ENCODE data around the gene POLE.

The POLE gene

DNA sequence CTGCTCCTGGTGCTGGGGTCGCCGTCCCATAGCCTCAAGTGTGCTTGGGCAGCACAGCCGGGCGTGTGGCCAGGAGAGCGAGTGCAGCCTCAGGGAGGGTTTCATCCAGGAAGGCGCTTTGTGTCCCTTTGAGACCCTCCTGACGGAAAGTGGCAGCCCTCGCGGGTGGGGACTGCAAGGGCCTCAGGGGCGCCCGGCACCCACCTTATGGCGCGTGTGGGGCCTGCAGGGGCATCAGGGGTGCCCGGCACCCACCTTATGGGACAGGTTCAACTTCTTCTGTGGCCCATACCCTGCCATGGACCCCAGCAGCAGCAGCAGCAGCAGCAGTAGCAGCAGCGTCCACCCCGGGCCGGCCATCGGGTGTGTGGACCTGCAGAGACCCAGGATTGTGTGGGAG is 81.2 kb downstream of the POLE start:
- no peak for TF ChIP-seq EZH2phosphoT487 (IDR thresholded peaks at IDR 0.05; ENCODE audit: borderline replicate concordance, low read length)
- TF ChIP-seq, protein P1, sequence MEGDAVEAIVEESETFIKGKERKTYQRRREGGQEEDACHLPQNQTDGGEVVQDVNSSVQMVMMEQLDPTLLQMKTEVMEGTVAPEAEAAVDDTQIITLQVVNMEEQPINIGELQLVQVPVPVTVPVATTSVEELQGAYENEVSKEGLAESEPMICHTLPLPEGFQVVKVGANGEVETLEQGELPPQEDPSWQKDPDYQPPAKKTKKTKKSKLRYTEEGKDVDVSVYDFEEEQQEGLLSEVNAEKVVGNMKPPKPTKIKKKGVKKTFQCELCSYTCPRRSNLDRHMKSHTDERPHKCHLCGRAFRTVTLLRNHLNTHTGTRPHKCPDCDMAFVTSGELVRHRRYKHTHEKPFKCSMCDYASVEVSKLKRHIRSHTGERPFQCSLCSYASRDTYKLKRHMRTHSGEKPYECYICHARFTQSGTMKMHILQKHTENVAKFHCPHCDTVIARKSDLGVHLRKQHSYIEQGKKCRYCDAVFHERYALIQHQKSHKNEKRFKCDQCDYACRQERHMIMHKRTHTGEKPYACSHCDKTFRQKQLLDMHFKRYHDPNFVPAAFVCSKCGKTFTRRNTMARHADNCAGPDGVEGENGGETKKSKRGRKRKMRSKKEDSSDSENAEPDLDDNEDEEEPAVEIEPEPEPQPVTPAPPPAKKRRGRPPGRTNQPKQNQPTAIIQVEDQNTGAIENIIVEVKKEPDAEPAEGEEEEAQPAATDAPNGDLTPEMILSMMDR (IDR thresholded peaks at IDR 0.05; ENCODE audit: low read depth, low read length, poor library complexity, severe bottlenecking) = no peak
- no peak overlapping the region for H3K27ac ChIP-seq (ENCODE audit: low read depth, low read length)
- no peaks in the 10 kb centered on the region for H3K9me2 ChIP-seq (replicated peaks; ENCODE audit: control insufficient read depth, low read length)
- no peaks in the 10 kb centered on the region for H3F3A ChIP-seq (ENCODE audit: control insufficient read depth, insufficient read depth)
- no peak overlapping the region for H3K4me2 ChIP-seq (ENCODE audit: low read length)
- no peaks in the 10 kb centered on the region for H4K20me1 ChIP-seq (ENCODE audit: control insufficient read depth, insufficient read depth, low read depth, low read length)
- peaks cover 4% of the 10 kb centered on the region for H3K4me1 ChIP-seq (ENCODE audit: control insufficient read depth, low read length)
- H3K79me2 ChIP-seq (ENCODE audit: control insufficient read depth, low read length) = no peaks in the 10 kb centered on the region
- H3K36me3 ChIP-seq (ENCODE audit: control insufficient read depth, low read length) = no peaks in the 10 kb centered on the region
- H3K27me3 ChIP-seq (ENCODE audit: control insufficient read depth, low read length) = no peaks in the 10 kb centered on the region
- no peak overlapping the region for H3K4me3 ChIP-seq (ENCODE audit: low read length)
- no peaks in the 10 kb centered on the region for H3K9me3 ChIP-seq (ENCODE audit: control insufficient read depth, insufficient read depth, low read length)

GRCh38 chr12:132604668-132605441 is 82.3 kb downstream of the POLE start:
- peaks cover 14% of the 10 kb centered on the region for H3K4me1 ChIP-seq (ENCODE audit: control insufficient read depth, low read length)
- H3K4me2 ChIP-seq (ENCODE audit: low read length) = no peak overlapping the region
- TF ChIP-seq, protein P1 (IDR thresholded peaks at IDR 0.05; ENCODE audit: low read depth, low read length, poor library complexity, severe bottlenecking) = no peak
- no peak for TF ChIP-seq EZH2phosphoT487 (IDR thresholded peaks at IDR 0.05; ENCODE audit: borderline replicate concordance, low read length)
- no peaks in the 10 kb centered on the region for H3K9me3 ChIP-seq (ENCODE audit: control insufficient read depth, insufficient read depth, low read length)
- H3K36me3 ChIP-seq (ENCODE audit: control insufficient read depth, low read length) = no peaks in the 10 kb centered on the region
- no peaks in the 10 kb centered on the region for H4K20me1 ChIP-seq (ENCODE audit: control insufficient read depth, insufficient read depth, low read depth, low read length)
- no peak overlapping the region for H3K27ac ChIP-seq (ENCODE audit: low read depth, low read length)
- H3K79me2 ChIP-seq (ENCODE audit: control insufficient read depth, low read length) = no peaks in the 10 kb centered on the region
- H3F3A ChIP-seq (ENCODE audit: control insufficient read depth, insufficient read depth) = peaks cover under 1% of the 10 kb centered on the region
- H3K27me3 ChIP-seq (ENCODE audit: control insufficient read depth, low read length) = no peaks in the 10 kb centered on the region
- no peaks in the 10 kb centered on the region for H3K9me2 ChIP-seq (replicated peaks; ENCODE audit: control insufficient read depth, low read length)
- no peak overlapping the region for H3K4me3 ChIP-seq (ENCODE audit: low read length)

DNA sequence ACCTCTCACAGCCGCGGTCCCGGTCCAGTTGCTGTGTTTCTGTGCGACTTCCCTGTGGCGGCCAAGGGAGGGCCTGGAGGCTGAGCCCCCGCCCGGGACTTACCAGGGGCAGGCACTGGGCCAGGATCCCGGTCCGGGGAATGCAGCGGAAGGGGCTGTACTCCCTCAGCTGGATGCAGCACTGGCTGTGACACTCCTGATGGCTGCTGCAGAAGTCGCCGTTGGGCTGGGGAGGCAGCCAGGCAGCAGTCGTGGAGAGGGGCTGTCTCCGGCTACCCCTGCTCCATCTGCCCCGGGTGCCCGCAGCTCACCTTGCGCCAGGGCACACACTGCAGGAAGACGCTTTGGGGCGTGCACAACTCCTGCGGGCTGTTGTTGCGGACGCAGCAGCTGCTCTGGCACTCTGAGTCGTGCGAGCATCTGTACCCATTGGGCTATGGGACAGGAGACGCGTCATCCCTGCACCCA is 83.0 kb downstream of the POLE start:
- H3F3A ChIP-seq (ENCODE audit: control insufficient read depth, insufficient read depth) = peaks cover 4% of the 10 kb centered on the region
- no peaks in the 10 kb centered on the region for H3K27me3 ChIP-seq (ENCODE audit: control insufficient read depth, low read length)
- TF ChIP-seq EZH2phosphoT487 (IDR thresholded peaks at IDR 0.05; ENCODE audit: borderline replicate concordance, low read length) = no peak
- TF ChIP-seq, protein P1 (IDR thresholded peaks at IDR 0.05; ENCODE audit: low read depth, low read length, poor library complexity, severe bottlenecking) = no peak
- no peaks in the 10 kb centered on the region for H3K79me2 ChIP-seq (ENCODE audit: control insufficient read depth, low read length)
- no peak overlapping the region for H3K27ac ChIP-seq (ENCODE audit: low read depth, low read length)
- no peaks in the 10 kb centered on the region for H4K20me1 ChIP-seq (ENCODE audit: control insufficient read depth, insufficient read depth, low read depth, low read length)
- no peaks in the 10 kb centered on the region for H3K9me3 ChIP-seq (ENCODE audit: control insufficient read depth, insufficient read depth, low read length)
- H3K4me2 ChIP-seq (ENCODE audit: low read length) = no peak overlapping the region
- no peak overlapping the region for H3K4me3 ChIP-seq (ENCODE audit: low read length)
- no peaks in the 10 kb centered on the region for H3K36me3 ChIP-seq (ENCODE audit: control insufficient read depth, low read length)
- H3K4me1 ChIP-seq (ENCODE audit: control insufficient read depth, low read length) = peaks cover 18% of the 10 kb centered on the region
- H3K9me2 ChIP-seq (replicated peaks; ENCODE audit: control insufficient read depth, low read length) = no peaks in the 10 kb centered on the region

Data from DOHH2 (cell line).